ENCODE data around the gene MAPK1. TPM values are rescaled to one million over a fixed set of nuclear protein-coding genes. Genes with fewer than 3 reads are reported as not detected.

The MAPK1 gene
- total and polyA plus RNA-seq, 9 of the 15 experiments (the other 6 are each of a cell fraction or from before 2014, with no cell fraction given), result 46.3 to 575 (median 283) TPM

DNA sequence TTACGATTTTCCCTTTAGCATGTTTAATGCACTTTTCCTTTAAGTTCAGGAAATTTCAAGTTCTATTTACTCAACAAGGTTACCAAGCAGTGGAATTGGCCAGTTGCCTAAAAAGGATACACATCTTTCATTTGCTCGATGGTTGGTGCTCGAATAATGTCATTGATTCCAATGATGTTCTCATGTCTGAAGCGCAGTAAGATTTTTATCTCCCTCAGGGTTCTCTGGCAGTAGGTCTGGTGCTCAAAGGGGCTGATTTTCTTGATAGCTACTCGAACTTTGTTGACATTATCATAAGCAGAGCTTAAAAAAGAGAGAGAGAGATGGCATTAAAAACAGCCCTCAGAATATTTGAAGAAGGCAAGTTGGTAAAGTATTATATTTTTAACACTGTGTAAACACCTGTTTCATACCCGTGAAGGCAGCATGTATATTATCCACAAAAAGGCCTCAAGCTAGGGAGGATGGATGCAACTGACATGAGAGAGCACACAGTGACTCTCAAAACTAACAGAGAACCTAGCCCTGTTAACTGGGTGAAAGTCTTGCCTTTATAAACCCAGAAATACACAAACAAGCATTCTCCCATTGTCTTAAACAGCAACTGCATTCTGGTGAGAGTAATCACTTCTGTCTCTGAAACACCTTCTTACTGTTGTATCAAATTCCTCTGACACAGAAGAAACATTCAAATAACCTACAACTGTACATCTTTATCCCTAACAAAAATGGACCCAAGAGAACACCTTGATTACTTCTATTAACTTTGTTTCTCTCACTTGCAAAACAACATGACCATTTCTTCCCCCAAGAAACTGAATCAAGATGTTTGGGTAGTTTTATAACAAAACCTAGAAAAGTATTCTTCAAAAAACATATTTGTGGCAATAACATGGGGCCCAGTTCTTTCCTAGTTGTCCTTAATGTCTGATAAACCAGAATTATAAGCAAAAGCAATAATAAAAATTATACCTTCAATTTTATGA lies 59.6 kb downstream of the MAPK1 start (continued):
- TF ChIP-seq, protein P1, sequence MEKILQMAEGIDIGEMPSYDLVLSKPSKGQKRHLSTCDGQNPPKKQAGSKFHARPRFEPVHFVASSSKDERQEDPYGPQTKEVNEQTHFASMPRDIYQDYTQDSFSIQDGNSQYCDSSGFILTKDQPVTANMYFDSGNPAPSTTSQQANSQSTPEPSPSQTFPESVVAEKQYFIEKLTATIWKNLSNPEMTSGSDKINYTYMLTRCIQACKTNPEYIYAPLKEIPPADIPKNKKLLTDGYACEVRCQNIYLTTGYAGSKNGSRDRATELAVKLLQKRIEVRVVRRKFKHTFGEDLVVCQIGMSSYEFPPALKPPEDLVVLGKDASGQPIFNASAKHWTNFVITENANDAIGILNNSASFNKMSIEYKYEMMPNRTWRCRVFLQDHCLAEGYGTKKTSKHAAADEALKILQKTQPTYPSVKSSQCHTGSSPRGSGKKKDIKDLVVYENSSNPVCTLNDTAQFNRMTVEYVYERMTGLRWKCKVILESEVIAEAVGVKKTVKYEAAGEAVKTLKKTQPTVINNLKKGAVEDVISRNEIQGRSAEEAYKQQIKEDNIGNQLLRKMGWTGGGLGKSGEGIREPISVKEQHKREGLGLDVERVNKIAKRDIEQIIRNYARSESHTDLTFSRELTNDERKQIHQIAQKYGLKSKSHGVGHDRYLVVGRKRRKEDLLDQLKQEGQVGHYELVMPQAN (IDR thresholded peaks at IDR 0.05; ENCODE audit: borderline replicate concordance), result no peak
- TF ChIP-seq CXXC5 (CRISPR knock-in tag; IDR thresholded peaks at IDR 0.05) (no peak), SMAD4 (CRISPR knock-in tag; conservative IDR thresholded peaks at IDR 0.05) (no peak), SREBF2 (CRISPR knock-in tag; IDR thresholded peaks at IDR 0.05) (no peak), HCFC1 (IDR thresholded peaks at IDR 0.05; ENCODE audit: low read depth, low read length) (no peak), SP1 (CRISPR knock-in tag; IDR thresholded peaks at IDR 0.05) (no peak), RBM39 (optimal IDR thresholded peaks at IDR 0.05; ENCODE audit: low read depth, low read length) (no peak), CHAMP1 (IDR thresholded peaks at IDR 0.05) (no peak), PTRF (tag; IDR thresholded peaks at IDR 0.05) (no peak), SRSF3 (IDR thresholded peaks at IDR 0.05; ENCODE audit: insufficient read depth, low read length) (no peak), ZNF408 (CRISPR knock-in tag; IDR thresholded peaks at IDR 0.05; ENCODE audit: low read depth) (no peak), NFIC (IDR thresholded peaks at IDR 0.05) (no peak), PHF20 (IDR thresholded peaks at IDR 0.05; ENCODE audit: partially characterized antibody) (no peak), POLR2AphosphoS2 (IDR thresholded peaks at IDR 0.05; ENCODE audit: low read length) (no peak), RBM17 (IDR thresholded peaks at IDR 0.05; ENCODE audit: borderline replicate concordance, low read depth, low read length) (no peak), DDX20 (tag; IDR thresholded peaks at IDR 0.05; ENCODE audit: low read depth) (no peak), HMG20A (CRISPR knock-in tag; conservative IDR thresholded peaks at IDR 0.05) (no peak), MEF2D (tag; conservative IDR thresholded peaks at IDR 0.05; ENCODE audit: low read depth) (no peak), MBD2 (IDR thresholded peaks at IDR 0.05; ENCODE audit: borderline replicate concordance, low read depth) (no peak), ZFPM2 (CRISPR knock-in tag; IDR thresholded peaks at IDR 0.05) (no peak), PREB (CRISPR knock-in tag; IDR thresholded peaks at IDR 0.05) (no peak)
- TF ChIP-seq, protein P2, sequence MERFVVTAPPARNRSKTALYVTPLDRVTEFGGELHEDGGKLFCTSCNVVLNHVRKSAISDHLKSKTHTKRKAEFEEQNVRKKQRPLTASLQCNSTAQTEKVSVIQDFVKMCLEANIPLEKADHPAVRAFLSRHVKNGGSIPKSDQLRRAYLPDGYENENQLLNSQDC (CRISPR knock-in tag; IDR thresholded peaks at IDR 0.05), result no peak
